HG02642 (cell line): ENCODE data around the gene SH2D2A.
"Not testable (repeated sequence)": the region's sequence is repeated elsewhere in the genome, so short reads cannot be mapped to it uniquely, and the experiment has no call there.

Source experiments
- ATAC-seq: cut with Tn5 transposase; IDR thresholded peaks from one replicate; pipeline ENCODE4 v1.9.1; 2021; ENCODE audit warnings: mild to moderate bottlenecking; ENCODE audit not compliant: unreplicated experiment, poor library complexity

Gene SH2D2A

DNA sequence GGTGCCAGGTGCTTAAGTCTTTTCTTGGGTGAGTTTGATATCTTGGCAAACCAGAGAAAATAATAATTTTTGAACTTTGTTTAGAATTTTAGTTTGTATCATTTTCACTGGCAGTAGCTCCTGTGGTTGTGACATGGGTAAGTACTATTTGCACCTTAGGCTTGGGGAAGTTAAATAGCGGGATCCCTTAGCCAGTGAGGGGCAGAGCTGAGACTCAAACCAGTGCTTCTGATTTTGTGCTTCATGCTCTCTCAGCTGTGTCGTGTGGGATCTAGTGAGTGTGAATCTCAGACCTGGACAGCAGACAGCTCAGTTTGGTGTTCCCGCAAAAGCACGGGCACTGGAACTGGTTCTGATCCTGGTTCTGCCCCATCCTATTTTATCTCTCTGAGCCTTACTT is 39.7 kb downstream of the SH2D2A start:
- no peak for ATAC-seq

GRCh38 chr1:156775799-156776198 is 40.8 kb downstream of the SH2D2A start:
- ATAC-seq = no peak

DNA sequence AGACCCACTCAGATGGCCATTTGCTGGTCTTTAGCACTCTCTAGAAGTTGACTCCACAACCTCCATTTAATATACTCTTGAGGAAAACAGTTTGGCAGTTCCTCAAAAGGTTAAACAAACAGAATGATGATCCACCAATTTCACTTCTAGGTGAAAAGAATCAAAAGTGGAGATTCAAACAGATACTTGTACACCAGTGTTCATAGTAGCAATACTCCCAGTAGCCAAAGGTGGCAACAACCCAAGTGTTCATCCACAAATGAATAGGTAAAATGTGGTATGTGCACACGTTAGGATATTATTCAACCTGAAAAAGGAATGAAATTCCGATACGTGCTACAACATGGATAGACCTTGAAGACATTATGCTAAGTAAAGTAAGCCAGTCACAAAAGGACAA is 43.0 kb downstream of the SH2D2A start:
- ATAC-seq = no peak

DNA sequence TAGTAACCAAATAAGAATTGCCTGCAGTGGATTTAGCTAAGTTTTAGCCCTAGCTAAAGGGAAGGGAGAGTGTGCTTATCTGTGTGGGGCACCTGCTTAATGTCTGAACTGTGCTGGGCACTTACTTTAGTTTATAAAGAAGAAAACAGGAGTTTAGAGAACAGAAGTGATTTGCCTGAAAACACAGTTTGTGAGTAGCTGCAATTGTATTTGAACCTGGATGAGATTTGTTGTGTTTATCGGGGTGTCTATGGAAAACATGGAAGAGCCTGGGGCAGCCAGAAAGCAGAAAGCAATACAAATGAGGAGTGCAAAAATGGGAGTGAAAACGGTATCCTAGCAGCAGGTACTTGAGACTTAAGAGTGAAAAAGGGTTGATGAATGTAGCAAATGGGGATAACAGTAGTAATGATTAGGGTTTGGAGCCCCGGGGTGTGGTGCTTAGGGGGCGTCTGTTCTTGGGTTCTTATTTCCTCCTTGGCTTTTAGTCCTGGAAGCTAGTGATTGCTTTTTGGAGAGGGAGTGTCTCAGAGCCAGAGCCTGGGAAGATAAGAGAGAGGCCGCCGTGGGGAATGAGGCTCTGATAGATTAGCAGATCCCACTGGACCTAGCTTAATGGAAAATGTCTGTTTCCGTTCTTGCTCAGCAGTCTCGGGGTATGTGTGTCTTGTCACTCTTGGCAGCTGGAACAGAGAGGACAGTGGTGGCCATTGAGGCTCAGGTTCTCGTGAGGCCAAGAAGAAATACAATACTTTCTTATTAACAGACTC is 43.7 kb downstream of the SH2D2A start:
- no peak for ATAC-seq

GRCh38 chr1:156772222-156772621 is 44.4 kb downstream of the SH2D2A start:
- no peak for ATAC-seq

DNA sequence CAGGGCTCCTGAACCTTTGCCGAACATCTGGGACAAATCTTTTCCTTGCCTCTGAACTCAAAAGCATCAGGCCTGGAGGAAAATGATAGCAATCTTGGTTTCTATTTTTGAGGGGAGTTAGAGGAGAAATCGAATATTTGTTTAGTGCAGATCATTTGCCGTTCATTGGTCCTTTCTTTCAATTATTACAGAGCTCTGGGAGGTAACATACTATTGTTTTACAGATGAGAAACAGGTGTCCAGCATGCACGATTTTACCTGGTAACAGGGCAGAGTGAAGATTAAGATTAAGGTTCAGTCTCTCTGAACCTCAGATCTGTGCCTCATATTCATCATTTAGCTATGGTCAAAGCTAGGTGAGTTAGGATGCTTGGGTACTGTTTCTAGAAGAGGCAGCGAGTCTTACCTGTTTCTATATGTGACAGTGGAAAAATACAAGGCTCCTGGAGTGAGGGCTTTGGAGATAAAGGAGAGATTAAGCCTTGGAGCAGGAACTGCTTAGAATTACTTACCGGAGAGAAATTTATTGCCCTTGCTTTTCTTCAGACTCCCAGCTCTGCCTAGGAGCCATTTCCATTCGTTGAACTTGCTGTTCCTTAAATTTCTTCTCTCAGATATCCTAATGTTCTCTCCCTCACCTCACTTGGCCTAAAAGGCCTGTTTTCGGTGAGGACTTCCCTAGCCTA is 47.9 kb downstream of the SH2D2A start:
- no peak for ATAC-seq

- ATAC-seq = peak; percentile 10
Measured at GRCh38 chr1:156767879-156768604, 48.6 kb downstream of the SH2D2A start.

DNA sequence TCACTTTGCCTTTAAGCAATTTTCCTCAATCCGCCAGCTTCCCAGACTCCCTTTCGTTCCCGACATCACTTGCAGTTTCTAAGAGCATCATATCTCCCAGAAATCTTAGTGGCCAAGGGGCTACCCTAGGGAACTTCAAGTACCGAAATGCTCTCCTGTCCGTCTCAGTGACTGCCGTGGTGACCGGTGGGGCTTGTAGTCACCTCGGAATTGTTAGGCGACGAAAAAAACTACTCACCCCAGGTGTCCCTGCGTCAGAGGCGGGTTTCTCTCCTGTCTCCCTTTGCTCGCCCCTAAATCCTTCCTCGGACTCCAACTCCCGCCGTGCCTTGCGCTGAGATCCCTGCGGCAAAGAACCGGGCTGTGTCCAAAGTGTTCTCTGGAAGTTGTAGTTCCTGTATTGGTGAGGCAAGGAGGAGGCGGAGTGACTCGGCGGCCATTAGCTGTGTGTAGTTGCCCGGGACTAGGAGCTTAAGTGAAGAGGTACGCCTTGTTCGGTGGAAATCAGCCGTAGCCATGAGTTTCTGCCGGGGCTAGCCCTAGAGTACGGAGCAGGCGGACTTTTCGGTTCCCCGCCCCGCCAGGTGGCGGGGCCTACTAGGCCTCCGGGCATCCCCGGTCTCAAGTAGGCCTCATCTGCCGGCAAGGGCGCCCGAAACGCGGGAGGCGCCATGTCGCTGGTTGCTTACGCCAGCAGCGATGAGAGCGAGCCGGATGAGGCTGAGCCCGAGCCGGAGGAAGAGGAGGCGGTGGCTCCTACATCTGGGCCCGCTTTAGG is 49.4 kb downstream of the SH2D2A start, which contains the start of gene PRCC:
Gene PRCC, plus strand, starts transcription at position 435 of the 778 bp plus-strand sequence. Its CDS starts 237 bp downstream, at position 672.
- ATAC-seq = peak; percentile 93

DNA sequence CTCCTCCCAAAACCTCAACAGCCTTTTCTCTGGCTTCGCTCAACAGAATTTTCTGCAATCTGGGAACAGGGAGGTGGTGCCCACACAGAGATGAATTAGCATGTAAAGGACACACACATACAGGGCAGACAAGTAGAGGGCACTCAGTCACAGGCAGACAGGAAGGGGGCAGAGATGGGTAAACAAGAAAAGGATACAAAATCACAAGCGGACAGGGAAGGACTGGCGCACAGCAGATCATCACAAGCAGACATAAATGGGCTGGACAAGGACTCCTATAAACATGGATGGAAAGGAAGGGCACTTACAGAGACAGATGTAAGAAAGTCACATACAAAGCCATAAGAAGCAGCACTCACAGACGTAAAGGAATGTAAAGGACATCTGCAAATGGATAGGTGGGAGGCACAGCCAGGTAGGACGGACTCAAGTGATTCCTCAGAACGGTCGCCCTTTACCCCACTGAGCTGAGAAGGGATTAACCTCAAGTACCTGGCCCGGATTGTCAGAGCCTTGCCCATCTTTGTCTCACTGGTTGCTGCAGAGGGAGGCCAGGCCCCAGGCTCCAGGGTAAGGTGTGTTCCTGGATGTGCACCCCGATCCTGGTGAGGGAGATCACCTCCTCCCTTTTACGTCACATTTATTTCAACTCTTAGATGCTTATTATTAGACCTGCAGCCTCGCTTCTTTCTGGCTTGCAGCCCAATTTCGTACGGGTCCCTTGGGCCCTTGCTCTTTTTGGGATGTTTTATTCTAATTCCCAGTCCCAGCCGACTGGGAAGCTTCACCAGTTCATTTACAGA is 50.1 kb downstream of the SH2D2A start:
- ATAC-seq = peak; percentile 18

DNA sequence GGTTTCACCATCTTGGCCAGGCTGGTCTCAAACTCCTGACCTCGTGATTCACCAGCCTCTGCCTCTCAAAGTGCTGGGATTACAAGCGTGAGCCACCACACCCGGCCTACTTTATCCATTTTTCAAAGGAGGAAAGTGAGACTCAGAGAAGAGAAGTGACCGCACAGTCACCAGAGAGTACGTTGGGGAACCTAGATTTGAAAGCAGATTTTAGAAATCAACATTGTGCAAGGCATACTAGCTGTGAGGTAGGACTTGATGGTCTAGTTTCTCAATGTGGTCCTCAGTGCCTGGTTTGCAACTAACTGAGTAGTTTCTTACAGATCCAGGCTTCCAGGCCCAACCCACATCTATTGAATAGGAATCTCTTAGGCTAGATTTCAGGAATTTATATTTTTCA is 51.0 kb downstream of the SH2D2A start:
- no peak for ATAC-seq

- not testable (repeated sequence) for ATAC-seq
Measured at GRCh38 chr1:156765136-156765535, 51.5 kb downstream of the SH2D2A start.

DNA sequence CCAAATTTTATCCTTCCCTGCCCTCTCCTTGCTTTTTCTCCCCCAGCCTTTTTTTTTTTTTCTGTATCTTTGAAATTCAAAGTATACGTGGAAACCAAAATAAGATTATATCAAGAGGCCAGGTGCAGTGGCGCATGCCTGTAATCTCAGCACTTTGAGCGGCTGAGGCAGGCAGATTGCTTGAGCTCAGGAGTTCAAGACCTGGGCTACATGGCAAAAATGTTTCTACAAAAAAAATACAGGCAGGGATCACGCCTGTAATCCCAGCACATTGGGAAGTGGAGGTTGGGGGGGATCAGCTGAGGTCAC is 55.9 kb downstream of the SH2D2A start:
- ATAC-seq = no peak

DNA sequence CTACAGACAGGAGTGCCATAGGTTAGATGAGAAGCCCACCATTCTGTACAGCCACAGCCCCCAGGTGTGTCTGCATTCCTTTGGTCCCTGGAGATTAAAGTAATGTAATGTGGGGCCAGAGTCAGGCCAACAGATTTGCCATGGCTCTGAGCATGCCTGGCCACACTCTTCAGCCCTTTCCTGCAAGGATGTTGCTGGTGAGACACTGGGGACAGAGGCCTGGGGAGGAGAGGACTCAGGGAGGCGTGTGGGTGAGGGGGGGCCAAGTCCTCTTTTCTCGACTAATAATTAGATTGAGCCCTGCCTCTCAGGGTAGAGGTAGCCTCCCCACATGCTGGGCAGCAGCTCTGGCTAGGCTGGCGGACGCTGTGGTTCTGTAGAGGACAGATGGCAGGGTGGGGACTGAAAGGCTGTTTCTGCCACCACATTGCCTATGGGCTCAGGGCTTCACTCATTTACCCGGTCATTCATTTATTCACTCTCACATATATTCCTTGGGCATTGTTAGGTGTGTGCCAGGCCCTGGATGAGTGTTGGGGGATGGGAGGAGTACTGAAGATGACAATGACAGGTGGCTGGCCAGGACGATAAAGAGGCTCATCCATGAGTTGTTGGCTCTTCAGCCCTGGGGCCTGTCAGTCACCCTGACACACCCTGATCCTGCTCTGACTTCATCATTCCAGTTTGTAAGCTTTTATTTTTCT is 56.4 kb downstream of the SH2D2A start:
- no peak for ATAC-seq

DNA sequence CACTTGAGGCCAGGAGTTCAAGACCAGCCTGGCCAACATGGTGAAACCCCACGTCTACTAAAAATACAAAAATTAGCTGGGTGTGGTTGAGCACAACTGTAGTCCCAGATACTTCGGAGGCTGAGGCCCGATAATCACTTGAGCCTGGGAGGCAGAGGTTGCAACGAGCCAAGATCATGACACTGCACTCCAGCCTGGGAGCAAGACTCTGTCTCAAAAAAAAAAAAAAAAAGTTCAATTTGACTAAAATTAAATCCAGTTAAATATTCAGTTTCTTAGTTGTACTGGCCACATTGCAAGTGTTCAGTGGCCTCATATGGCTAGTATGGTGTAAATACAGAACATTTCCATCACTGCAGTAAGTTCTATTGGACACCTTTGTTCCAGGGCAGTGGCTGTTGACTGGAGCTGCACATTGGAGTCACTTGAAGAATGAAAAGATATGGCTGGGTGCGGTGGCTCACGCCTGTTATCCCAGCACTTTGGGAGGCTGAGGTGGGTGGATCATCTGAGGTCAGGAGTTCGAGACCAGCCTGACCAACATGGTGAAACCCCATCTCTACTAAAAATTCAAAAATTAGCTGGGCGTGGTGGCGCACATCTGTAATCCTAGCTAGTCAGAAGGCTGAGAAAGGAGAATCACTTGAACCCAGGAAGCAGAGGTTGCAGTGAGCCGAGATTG is 58.9 kb downstream of the SH2D2A start:
- not testable (repeated sequence) for ATAC-seq

GRCh38 chr1:156756355-156756754 is 60.3 kb downstream of the SH2D2A start:
- no peak for ATAC-seq
